RKO (cell line): ENCODE data around the gene TCEANC2.
"Not testable (repeated sequence)": the region's sequence is repeated elsewhere in the genome, so short reads cannot be mapped to it uniquely, and the experiment has no call there.

Experiments used
- DNase-seq: peaks from one replicate; pipeline ENCODE4 v3.0.0-alpha.2; 2016; ENCODE audit warnings: low spot score

The TCEANC2 gene

GRCh38 chr1:54027848-54028247 lies 25.6 kb upstream of the TCEANC2 start:
- DNase-seq, result no peak

GRCh38 chr1:54028306-54029251 lies 24.8 kb upstream of the TCEANC2 start:
- no peak for DNase-seq

- DNase-seq, result peak; percentile 27
These were observed 15.9 kb upstream of the TCEANC2 start for GRCh38 chr1:54037476-54037875.

- DNase-seq, result no peak
These were observed 11.6 kb upstream of the TCEANC2 start for GRCh38 chr1:54041806-54042205.

GRCh38 chr1:54045496-54045895 lies 7.9 kb upstream of the TCEANC2 start:
- no peak for DNase-seq

- DNase-seq, result no peak
These were observed 6.6 kb upstream of the TCEANC2 start for GRCh38 chr1:54046671-54047383.

- DNase-seq, result no peak
These were observed 5.8 kb upstream of the TCEANC2 start for GRCh38 chr1:54047384-54048305.

- not testable (repeated sequence) for DNase-seq
These were observed 3.0 kb upstream of the TCEANC2 start for GRCh38 chr1:54050435-54050834.

- peak; percentile 11 for DNase-seq
These were observed 1.4 kb upstream of the TCEANC2 start for GRCh38 chr1:54051933-54052430.

- DNase-seq, result peak; percentile 74
These were observed 926 bp upstream of the TCEANC2 start for GRCh38 chr1:54052431-54052933.

- DNase-seq, result peak; percentile 46
These were observed 483 bp downstream of the TCEANC2 start for GRCh38 chr1:54053745-54054437.

- DNase-seq, result peak; percentile 7
These were observed 986 bp downstream of the TCEANC2 start for GRCh38 chr1:54054438-54054749.

- no peak for DNase-seq
These were observed 10.9 kb downstream of the TCEANC2 start for GRCh38 chr1:54064299-54064698.

- DNase-seq, result no peak
These were observed 16.4 kb downstream of the TCEANC2 start for GRCh38 chr1:54069791-54070170.

- DNase-seq, result peak; percentile 80
These were observed 16.9 kb downstream of the TCEANC2 start for GRCh38 chr1:54070171-54070837.

GRCh38 chr1:54077359-54077758 lies 24.0 kb downstream of the TCEANC2 start:
- no peak for DNase-seq

- DNase-seq, result no peak
These were observed 27.2 kb downstream of the TCEANC2 start for GRCh38 chr1:54080598-54081049.

- peak; percentile 48 for DNase-seq
These were observed 28.2 kb downstream of the TCEANC2 start for GRCh38 chr1:54081306-54082270.

GRCh38 chr1:54084794-54085193 lies 31.4 kb downstream of the TCEANC2 start:
- no peak for DNase-seq
